Chondrocyte (in vitro differentiated cells): ENCODE results near the gene TESK1. TPM values are rescaled to one million over a fixed set of nuclear protein-coding genes. Genes with fewer than 3 reads are reported as not detected.

Experiments
- DNase-seq: peaks from one replicate; pipeline ENCODE4 v3.0.0; 2021; ENCODE audit warnings: mixed read lengths, low spot score
- H3K27ac Mint-ChIP-seq: one replicate; pipeline ENCODE4 v1.8.0; 2021; ENCODE audit warnings: mild to moderate bottlenecking, moderate library complexity, mixed read lengths; ENCODE audit not compliant: unreplicated experiment
- H3K27me3 Mint-ChIP-seq: 2 replicates; pipeline ENCODE4 v1.8.0; 2021; ENCODE audit warnings: low read depth, mixed read lengths
- H3K36me3 Mint-ChIP-seq: 2 replicates; pipeline ENCODE4 v1.8.0; 2021; ENCODE audit warnings: low read depth, mixed read lengths
- H3K4me1 Mint-ChIP-seq: 2 replicates; pipeline ENCODE4 v1.8.0; 2021; ENCODE audit warnings: low read depth, mild to moderate bottlenecking, mixed read lengths
- H3K4me3 Mint-ChIP-seq: one replicate; pipeline ENCODE4 v1.8.0; 2021; ENCODE audit warnings: mild to moderate bottlenecking, moderate library complexity, mixed read lengths; ENCODE audit not compliant: unreplicated experiment
- H3K9me3 Mint-ChIP-seq: 2 replicates; pipeline ENCODE4 v1.8.0; 2021; ENCODE audit warnings: low read depth, mixed read lengths
- total RNA-seq: library from RNA; stranded (reverse); gene quantifications from 3 replicates; pipeline ENCODE4 v1.2.1, GENCODE V29; 2021
- TF ChIP-seq, protein P1 (sequence below): fragments of 200-600 bp; sonication (generic); IDR thresholded peaks from 2 replicates; pipeline ENCODE4 v1.5.0; 2021; ENCODE audit warnings: antibody characterized with exemption, mild to moderate bottlenecking, moderate library complexity

TESK1 gene
- total RNA-seq, 1 donor from 2014 or later: 50.7 TPM

DNA sequence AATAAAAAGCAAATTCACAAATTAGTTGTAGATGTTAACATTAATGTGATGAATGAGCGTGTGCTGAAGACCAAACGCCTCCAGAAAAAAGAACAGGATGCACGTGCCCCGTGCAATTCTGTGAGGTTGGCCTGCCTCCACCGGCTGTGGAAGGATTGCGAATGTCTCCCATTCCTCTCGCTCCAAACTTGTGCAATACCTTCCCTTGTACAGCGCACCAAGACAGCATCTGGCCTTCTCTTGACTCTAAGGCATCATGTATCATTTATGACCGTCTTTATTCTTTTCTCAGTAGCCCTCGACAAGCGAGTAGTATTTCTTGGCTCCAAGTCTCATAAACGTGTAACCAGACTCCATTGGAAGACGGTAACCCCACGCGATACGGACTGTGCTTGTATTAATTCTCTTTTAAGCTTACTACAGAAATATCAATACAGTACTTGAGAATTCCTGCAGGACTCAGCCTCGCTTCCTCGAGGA is 1.5 kb upstream of the TESK1 start:
- Mint-ChIP-seq H3K4me1 (peaks cover 37% of the 10 kb centered on the region), H3K27me3 (no peaks in the 10 kb centered on the region), H3K9me3 (no peaks in the 10 kb centered on the region), H3K27ac (peak overlapping the region; percentile 99), H3K4me3 (peak overlapping the region; percentile 87), H3K36me3 (peaks cover 7% of the 10 kb centered on the region)
- DNase-seq: peak; percentile 50
- TF ChIP-seq, protein P1, sequence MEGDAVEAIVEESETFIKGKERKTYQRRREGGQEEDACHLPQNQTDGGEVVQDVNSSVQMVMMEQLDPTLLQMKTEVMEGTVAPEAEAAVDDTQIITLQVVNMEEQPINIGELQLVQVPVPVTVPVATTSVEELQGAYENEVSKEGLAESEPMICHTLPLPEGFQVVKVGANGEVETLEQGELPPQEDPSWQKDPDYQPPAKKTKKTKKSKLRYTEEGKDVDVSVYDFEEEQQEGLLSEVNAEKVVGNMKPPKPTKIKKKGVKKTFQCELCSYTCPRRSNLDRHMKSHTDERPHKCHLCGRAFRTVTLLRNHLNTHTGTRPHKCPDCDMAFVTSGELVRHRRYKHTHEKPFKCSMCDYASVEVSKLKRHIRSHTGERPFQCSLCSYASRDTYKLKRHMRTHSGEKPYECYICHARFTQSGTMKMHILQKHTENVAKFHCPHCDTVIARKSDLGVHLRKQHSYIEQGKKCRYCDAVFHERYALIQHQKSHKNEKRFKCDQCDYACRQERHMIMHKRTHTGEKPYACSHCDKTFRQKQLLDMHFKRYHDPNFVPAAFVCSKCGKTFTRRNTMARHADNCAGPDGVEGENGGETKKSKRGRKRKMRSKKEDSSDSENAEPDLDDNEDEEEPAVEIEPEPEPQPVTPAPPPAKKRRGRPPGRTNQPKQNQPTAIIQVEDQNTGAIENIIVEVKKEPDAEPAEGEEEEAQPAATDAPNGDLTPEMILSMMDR: no peak

DNA sequence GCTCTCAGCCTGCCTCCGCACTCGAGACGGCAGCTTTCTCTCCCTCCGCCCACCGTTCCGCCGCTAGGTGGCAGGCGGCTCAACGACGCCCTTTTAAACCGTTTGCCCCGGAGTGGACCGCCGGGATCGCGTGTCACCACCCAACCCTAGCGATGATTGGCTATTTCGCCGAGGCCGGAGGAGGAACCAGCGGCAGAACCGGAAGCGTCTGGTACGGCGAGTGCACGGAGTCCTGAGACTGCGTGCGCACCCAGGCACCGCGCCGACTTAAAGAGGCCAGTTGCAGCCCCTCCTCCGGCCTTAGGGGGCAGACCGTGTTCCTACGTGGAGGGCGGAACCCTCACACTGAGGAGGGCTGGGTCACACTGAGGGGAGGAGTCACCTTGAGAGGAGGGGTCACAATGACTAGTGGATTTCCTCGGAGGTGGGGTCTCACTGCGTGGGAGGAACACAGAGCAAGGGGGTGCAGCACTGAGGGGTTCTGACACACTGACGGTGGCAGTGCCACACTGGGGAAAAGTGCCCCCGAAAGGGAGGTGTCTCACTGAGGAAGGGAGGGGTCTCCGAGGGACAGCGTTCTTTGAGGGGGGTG is 980 bp upstream of the TESK1 start:
- Mint-ChIP-seq H3K4me3 (peak overlapping the region; percentile 87), H3K9me3 (no peaks in the 10 kb centered on the region), H3K4me1 (peaks cover 37% of the 10 kb centered on the region), H3K27me3 (no peaks in the 10 kb centered on the region), H3K27ac (peak overlapping the region; percentile 99), H3K36me3 (peaks cover 11% of the 10 kb centered on the region)
- TF ChIP-seq, protein P1: peak; percentile 99
- peak; percentile 100 for DNase-seq

DNA sequence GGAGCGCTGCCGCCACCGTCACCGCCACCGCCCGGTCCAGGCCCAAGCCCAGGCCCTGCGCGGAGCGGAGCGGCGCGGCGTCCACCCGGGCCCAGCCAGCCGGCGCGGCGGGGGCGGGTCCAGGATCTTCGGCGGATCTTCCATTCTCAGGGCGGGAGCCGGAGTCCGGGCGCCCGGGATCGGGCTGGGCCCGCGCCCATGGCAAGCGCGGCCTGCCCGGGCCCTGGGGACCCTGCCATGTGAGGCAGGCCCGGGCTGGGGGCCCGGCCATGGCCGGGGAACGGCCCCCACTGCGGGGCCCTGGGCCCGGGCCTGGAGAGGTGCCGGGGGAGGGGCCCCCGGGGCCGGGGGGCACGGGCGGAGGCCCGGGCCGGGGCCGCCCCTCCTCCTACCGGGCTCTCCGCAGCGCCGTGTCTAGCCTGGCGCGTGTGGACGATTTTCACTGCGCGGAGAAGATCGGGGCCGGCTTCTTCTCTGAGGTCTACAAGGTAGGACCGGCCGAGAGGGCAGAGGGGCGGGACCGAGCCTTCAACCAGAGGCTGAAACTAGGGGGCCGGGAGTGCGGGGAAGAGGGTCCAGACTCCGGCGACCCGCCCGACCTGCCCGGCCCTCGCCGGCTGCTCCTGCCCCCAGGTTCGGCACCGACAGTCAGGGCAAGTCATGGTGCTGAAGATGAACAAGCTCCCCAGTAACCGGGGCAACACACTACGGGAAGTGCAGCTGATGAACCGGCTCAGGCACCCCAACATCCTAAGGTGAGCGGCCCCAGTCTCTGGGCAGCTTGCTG is 482 bp downstream of the TESK1 start:
- H3K9me3 Mint-ChIP-seq: no peaks in the 10 kb centered on the region
- TF ChIP-seq, protein P1: no peak
- DNase-seq: peak; percentile 90
- H3K4me3 Mint-ChIP-seq: peak overlapping the region; percentile 76
- H3K27ac Mint-ChIP-seq: peak overlapping the region; percentile 22
- no peaks in the 10 kb centered on the region for H3K27me3 Mint-ChIP-seq
- H3K36me3 Mint-ChIP-seq: peaks cover 11% of the 10 kb centered on the region
- H3K4me1 Mint-ChIP-seq: peaks cover 37% of the 10 kb centered on the region

DNA sequence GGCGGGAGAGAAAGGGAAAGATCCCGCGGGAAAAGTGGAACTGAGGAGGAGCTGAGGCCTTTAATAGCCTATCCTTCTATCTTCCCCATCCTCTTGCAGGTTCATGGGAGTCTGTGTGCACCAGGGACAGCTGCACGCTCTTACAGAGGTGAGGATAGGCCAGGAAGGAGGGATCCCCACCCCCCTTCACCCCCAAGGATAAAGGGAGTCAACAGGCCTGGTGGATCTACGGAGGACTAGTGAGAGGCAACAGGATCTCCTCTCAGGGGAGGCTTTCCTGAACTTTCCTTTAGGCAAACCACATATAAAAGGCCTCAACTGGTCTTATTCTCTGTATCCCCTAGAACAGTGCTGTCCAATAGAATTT is 1.1 kb downstream of the TESK1 start:
- Mint-ChIP-seq H3K4me1 (peaks cover 37% of the 10 kb centered on the region), H3K4me3 (peak overlapping the region; percentile 76), H3K27me3 (no peaks in the 10 kb centered on the region), H3K27ac (peak overlapping the region; percentile 22), H3K9me3 (no peaks in the 10 kb centered on the region), H3K36me3 (peaks cover 13% of the 10 kb centered on the region)
- TF ChIP-seq, protein P1: no peak
- no peak for DNase-seq

DNA sequence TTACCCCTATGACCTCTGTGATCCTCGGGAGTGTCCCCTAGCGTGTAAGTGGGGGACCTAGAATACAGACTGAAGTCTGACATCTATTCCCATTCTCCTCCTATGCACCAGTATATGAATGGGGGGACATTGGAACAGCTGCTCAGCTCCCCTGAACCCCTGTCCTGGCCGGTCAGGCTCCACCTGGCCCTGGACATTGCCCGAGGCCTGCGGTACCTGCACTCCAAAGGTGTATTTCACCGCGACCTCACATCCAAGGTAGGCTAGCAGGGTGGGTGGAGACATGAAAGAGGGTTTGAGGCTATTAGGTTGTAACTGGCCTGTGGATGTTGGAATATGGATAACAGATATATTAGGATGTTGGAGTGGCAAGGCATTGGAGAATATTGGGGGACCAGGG is 1.7 kb downstream of the TESK1 start:
- H3K27ac Mint-ChIP-seq: no peak overlapping the region
- peak; percentile 61 for DNase-seq
- no peaks in the 10 kb centered on the region for H3K27me3 Mint-ChIP-seq
- H3K36me3 Mint-ChIP-seq: peaks cover 13% of the 10 kb centered on the region
- H3K4me3 Mint-ChIP-seq: peak overlapping the region; percentile 7
- peaks cover 37% of the 10 kb centered on the region for H3K4me1 Mint-ChIP-seq
- TF ChIP-seq, protein P1: no peak
- no peaks in the 10 kb centered on the region for H3K9me3 Mint-ChIP-seq
